Measurements from ENCODE around the gene OCEL1. TPM values are rescaled to one million over a fixed set of nuclear protein-coding genes. Genes with fewer than 3 reads are reported as not detected.

OCEL1 gene
- total RNA-seq, 2 experiments from 2014 or later: 17.6 to 17.9 TPM

DNA sequence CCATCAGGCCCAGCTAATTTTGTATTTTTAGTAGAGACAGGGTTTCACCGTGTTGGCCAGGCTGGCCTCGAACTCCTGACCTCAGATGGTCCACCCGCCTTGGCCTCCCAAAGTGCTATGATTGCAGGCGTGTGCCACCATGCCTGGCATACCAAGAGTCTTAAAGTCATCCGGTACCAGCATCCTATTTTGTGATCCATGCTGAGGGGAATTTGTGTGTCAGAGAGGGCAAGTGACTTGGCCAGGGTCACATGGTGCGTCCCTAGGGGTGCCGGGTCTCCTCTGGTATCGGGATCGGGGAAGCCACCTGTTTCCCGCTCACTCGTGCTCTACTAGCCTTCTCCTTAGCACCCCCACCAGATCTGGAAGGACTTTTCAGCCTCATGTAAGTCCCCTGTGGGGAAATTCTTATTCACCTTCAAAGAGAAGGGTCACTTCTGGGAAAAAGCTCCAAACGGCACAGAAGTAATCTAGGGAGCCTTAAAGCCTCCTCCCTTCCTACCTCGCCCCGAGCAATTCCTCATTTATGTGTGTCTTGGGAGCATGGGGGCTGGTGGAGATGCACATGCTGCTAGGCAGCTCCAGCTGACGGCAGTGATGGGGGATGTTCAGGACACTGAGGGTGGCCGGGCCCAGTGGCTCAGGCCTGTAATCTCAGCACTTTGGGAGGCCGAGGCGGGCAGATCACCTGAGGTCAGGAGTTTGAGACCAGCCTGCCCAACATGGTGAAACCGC lies 49.6 kb downstream of the OCEL1 start:
- H3K4me1 Mint-ChIP-seq (ENCODE audit: low read depth): no peaks in the 10 kb centered on the region
- no peak overlapping the region for H3K27ac Mint-ChIP-seq
- DNase-seq: no peak
- H3K36me3 Mint-ChIP-seq: peaks cover 26% of the 10 kb centered on the region
- H3K4me3 Mint-ChIP-seq: no peak overlapping the region
- ChIA-PET CTCF (no interaction called here), POLR2A (no interaction called here)
- H3K27me3 Mint-ChIP-seq: no peaks in the 10 kb centered on the region
- intact Hi-C loops (cut with micrococcal nuclease): no loop called here
- H3K9me3 Mint-ChIP-seq: no peaks in the 10 kb centered on the region

Other genes starting within 250 kb of the OCEL1 start
- under 1 TPM; 0.31 to 0.88 TPM for gene CPAMD8, start 199.4 kb upstream of the OCEL1 start, total RNA-seq
- 10 to 100 TPM; 34.9 to 36.8 TPM for gene HAUS8, start 150.8 kb upstream of the OCEL1 start, total RNA-seq
- gene MYO9B, start 150.4 kb upstream of the OCEL1 start, total RNA-seq: 100 to 1,000 TPM; 100 to 104 TPM
- 10 to 100 TPM; 24.6 to 28.5 TPM for gene USE1, start 10.9 kb upstream of the OCEL1 start, total RNA-seq
- 10 to 100 TPM; 10.2 to 10.4 TPM for gene NR2F6, start 19.7 kb downstream of the OCEL1 start, total RNA-seq
- gene USHBP1, start 38.5 kb downstream of the OCEL1 start, total RNA-seq: under 1 TPM in 1 of 2 experiments, not detected in 1; 0.24 TPM
- gene BABAM1, start 41.2 kb downstream of the OCEL1 start, total RNA-seq: 100 to 1,000 TPM; 110 TPM
- gene ANKLE1, start 55.7 kb downstream of the OCEL1 start, total RNA-seq: 10 to 100 TPM; 10.5 to 10.7 TPM
- 1 to 10 TPM; 7.7 to 7.9 TPM for gene ABHD8, start 77.2 kb downstream of the OCEL1 start, total RNA-seq
- gene MRPL34, start 79.6 kb downstream of the OCEL1 start, total RNA-seq: 10 to 100 TPM; 92.9 to 93.7 TPM
- 10 to 100 TPM; 37.2 to 37.5 TPM for gene DDA1, start 83.3 kb downstream of the OCEL1 start, total RNA-seq
- gene ANO8, start 108.6 kb downstream of the OCEL1 start, total RNA-seq: 1 to 10 TPM; 5.8 to 6.0 TPM
- 10 to 100 TPM; 37.7 to 41.4 TPM for gene GTPBP3, start 111.3 kb downstream of the OCEL1 start, total RNA-seq
- gene PLVAP, start 151.1 kb downstream of the OCEL1 start, total RNA-seq: under 1 TPM in 1 of 2 experiments, not detected in 1; 0.14 TPM
- 1 to 10 TPM; 1.4 to 2.3 TPM for gene CCDC194, start 168.0 kb downstream of the OCEL1 start, total RNA-seq
- 100 to 1,000 TPM; 156 to 164 TPM for gene BST2, start 179.4 kb downstream of the OCEL1 start, total RNA-seq
- gene MVB12A, start 193.8 kb downstream of the OCEL1 start, total RNA-seq: 10 to 100 TPM; 36.5 to 42.4 TPM
- not detected for gene TMEM221, start 222.4 kb downstream of the OCEL1 start, total RNA-seq
- gene NXNL1, start 234.7 kb downstream of the OCEL1 start, total RNA-seq: not detected
- gene SLC27A1, start 244.3 kb downstream of the OCEL1 start, total RNA-seq: 1 to 10 TPM; 4.5 to 4.8 TPM